Muscle of leg (tissue), 11 donors: Measurements from ENCODE around the gene SPOUT1. TPM values are rescaled to one million over a fixed set of nuclear protein-coding genes. Genes with fewer than 3 reads are reported as not detected.
"Not testable (repeated sequence)": the region's sequence is repeated elsewhere in the genome, so short reads cannot be mapped to it uniquely, and the experiment has no call there.

Source experiments
- DNase-seq: peaks from one replicate; pipeline ENCODE4 v3.0.0; 2013
- H3K27ac ChIP-seq: one replicate; pipeline ENCODE4 v1.5.1; 2013; ENCODE audit warnings: mild to moderate bottlenecking, low read length, control low read depth
- H3K27me3 ChIP-seq: one replicate; pipeline ENCODE4 v1.6.1; 2013; ENCODE audit warnings: low read length; ENCODE audit not compliant: control insufficient read depth, insufficient read depth
- H3K36me3 ChIP-seq: one replicate; pipeline ENCODE4 v1.6.1; 2013; ENCODE audit warnings: low read length; ENCODE audit not compliant: control insufficient read depth, insufficient read depth
- H3K4me1 ChIP-seq: one replicate; pipeline ENCODE4 v1.6.1; 2013; ENCODE audit warnings: low read length; ENCODE audit not compliant: control insufficient read depth, insufficient read depth
- H3K4me3 ChIP-seq: one replicate; pipeline ENCODE4 v1.5.1; 2013; ENCODE audit warnings: low read length, control low read depth
- H3K9me3 ChIP-seq: replicated peaks from 2 replicates; pipeline ENCODE4 v1.6.1; 2013; ENCODE audit warnings: low read depth, low read length; ENCODE audit not compliant: control insufficient read depth
- WGBS: methylation state at CpG from one replicate; pipeline ENCODE4 v1.1.5; 2013; ENCODE audit warnings: missing lambda C conversion rate; ENCODE audit not compliant: insufficient coverage; 5-methylcytosine and 5-hydroxymethylcytosine counted together
- polyA plus RNA-seq, 8 donors: library from polyadenylated mRNA; unstranded; fragments of 120-200 nt; gene quantifications; one replicate each; pipeline versions ENCODE4 v1.2.1 to v1.2.3, GENCODE V29; 2013; ENCODE audit warnings: inconsistent platforms in 1 of 8, low replicate concordance in 1 of 8; ENCODE audit not compliant: insufficient read length in 8 of 8, insufficient read depth in 1 of 8
- total RNA-seq: library from RNA; stranded (reverse); fragments of 120-200 nt; gene quantifications from one replicate; pipeline ENCODE4 v1.2.4, GENCODE V29; 2013

The SPOUT1 gene
- total and polyA plus RNA-seq, 9 donors, result 18.5 to 33.2 (median 25.3) TPM

DNA sequence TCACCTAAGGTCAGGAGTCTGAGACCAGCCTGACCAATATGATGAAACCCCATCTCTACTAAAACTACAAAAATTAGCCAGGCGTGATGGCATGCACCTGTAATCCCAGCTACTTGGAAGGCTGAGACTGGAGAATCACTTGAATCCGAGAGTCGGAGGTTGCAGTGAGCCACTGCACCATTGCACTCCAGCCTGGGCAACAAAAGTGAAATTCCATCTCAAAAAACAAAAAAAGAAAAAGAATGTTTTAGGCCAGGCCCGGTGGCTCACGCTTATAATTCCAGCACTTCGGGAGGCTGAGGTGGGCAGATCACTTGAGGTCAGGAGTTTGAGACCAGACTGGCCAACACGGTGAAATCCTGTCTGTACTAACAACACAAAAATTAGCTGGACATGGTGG, 28.9 kb upstream of the SPOUT1 start:
- 84% methylated on average over 3 of the region's 7 CpGs for WGBS
- H3K4me1 ChIP-seq, H3K4me3 ChIP-seq, H3K36me3 ChIP-seq, H3K27ac ChIP-seq, H3K9me3 ChIP-seq, H3K27me3 ChIP-seq: not testable (repeated sequence)
- DNase-seq, result peak; percentile 39

DNA sequence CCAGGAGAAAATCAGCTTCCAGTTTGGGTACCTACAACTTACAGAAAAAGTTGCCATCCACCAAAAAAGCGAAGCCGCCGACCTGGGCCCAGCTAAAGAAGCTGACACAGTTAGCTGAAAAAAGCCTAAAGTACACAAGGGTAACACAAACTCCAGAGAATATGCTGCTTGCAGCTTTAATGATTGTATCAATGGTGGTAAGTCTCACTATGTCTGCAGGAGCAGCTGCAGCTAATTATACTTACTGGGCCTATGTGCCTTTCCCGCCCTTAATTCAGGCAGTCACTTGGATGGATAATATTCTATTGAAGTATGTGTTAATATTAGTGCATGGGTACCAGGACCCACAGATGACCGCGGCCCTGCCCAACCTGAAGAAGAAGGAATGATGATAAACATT, 24.9 kb upstream of the SPOUT1 start:
- not testable (repeated sequence) for H3K27me3 ChIP-seq, H3K4me3 ChIP-seq, H3K36me3 ChIP-seq, DNase-seq, H3K27ac ChIP-seq, H3K9me3 ChIP-seq, H3K4me1 ChIP-seq
- no CpG with 5 or more reads among the region's 6 CpGs for WGBS

- H3K4me1 ChIP-seq, H3K27me3 ChIP-seq, H3K4me3 ChIP-seq, H3K27ac ChIP-seq, DNase-seq, H3K36me3 ChIP-seq, H3K9me3 ChIP-seq: not testable (repeated sequence)
- WGBS, result no CpG with 5 or more reads among the region's 2 CpGs
These were observed 23.1 kb upstream of the SPOUT1 start for GRCh38 chr9:128852646-128853045.

- DNase-seq, result peak; percentile 36
- H3K27me3 ChIP-seq, H3K9me3 ChIP-seq, H3K36me3 ChIP-seq, H3K4me1 ChIP-seq, H3K27ac ChIP-seq, H3K4me3 ChIP-seq: not testable (repeated sequence)
- 20% methylated on average over 1 of the region's 10 CpGs for WGBS
These were observed 22.4 kb upstream of the SPOUT1 start for GRCh38 chr9:128851779-128852600.

DNA sequence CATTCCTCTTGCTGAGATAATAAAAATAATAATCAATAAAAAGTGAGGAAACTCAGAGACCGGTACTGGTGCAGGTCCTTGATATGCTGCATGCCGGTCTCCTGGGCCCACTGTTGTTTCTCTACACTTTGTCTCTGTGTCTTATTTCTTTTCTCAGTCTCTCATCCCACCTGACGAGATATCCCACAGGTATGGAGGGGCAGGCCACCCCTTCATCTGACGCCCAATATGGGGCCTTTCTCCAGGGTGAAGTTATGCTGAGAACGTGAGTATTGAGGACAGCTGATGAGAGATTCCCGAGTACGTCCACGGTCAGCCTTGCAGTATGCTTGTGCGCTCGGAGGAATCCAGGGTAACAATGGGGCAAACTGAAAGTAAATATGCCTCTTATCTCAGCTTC, 21.4 kb upstream of the SPOUT1 start:
- H3K27me3 ChIP-seq, H3K9me3 ChIP-seq, H3K4me3 ChIP-seq, H3K27ac ChIP-seq, DNase-seq, H3K36me3 ChIP-seq, H3K4me1 ChIP-seq: not testable (repeated sequence)
- WGBS, result 100% methylated on average over 2 of the region's 10 CpGs

DNA sequence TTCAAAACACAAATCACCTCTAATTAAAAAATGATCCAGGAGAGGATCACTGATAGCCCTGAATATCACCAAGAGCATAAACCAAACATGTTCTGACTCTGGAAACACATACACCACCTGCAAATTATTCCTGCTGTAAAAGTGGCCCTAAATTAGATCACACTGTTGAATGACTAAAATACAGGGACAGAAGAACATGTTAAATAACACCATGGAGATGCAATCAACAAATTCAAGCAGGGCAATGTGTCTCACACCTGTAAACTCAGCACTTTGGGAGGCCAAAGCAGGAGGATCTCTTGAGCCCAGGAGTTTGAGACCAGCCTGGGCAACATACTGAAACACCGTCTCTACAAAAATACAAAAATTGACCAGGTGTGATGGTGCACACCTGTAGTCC, 18.2 kb upstream of the SPOUT1 start:
- Histone ChIP-seq H3K36me3 (no peaks in the 10 kb centered on the region), H3K4me3 (no peak overlapping the region), H3K9me3 (peaks cover 2% of the 10 kb centered on the region), H3K4me1 (peaks cover 13% of the 10 kb centered on the region), H3K27ac (no peak overlapping the region), H3K27me3 (no peaks in the 10 kb centered on the region)
- no CpG with 5 or more reads among the region's 1 CpG for WGBS
- no peak for DNase-seq

GRCh38 chr9:128846680-128847030, 17.1 kb upstream of the SPOUT1 start:
- 61% methylated on average over 2 of the region's 3 CpGs for WGBS
- no peaks in the 10 kb centered on the region for H3K27me3 ChIP-seq
- no peak overlapping the region for H3K27ac ChIP-seq
- peaks cover 13% of the 10 kb centered on the region for H3K4me1 ChIP-seq
- H3K36me3 ChIP-seq, result peaks cover 8% of the 10 kb centered on the region
- DNase-seq, result no peak
- H3K4me3 ChIP-seq, result no peak overlapping the region
- peaks cover 2% of the 10 kb centered on the region for H3K9me3 ChIP-seq

GRCh38 chr9:128845186-128845931, 15.8 kb upstream of the SPOUT1 start:
- Histone ChIP-seq H3K4me3 (no peak overlapping the region), H3K36me3 (peaks cover 8% of the 10 kb centered on the region), H3K9me3 (no peaks in the 10 kb centered on the region), H3K4me1 (peaks cover 13% of the 10 kb centered on the region), H3K27me3 (no peaks in the 10 kb centered on the region), H3K27ac (no peak overlapping the region)
- peak; percentile 52 for DNase-seq
- WGBS, result 51% methylated on average over 8 of the region's 13 CpGs

GRCh38 chr9:128843171-128843570, 13.6 kb upstream of the SPOUT1 start:
- not testable (repeated sequence) for H3K27me3 ChIP-seq, H3K27ac ChIP-seq, DNase-seq, H3K9me3 ChIP-seq, H3K4me3 ChIP-seq, H3K36me3 ChIP-seq
- peaks cover 14% of the 10 kb centered on the region for H3K4me1 ChIP-seq
- WGBS, result 98% methylated on average over 4 of the region's 7 CpGs

- Histone ChIP-seq H3K9me3 (no peaks in the 10 kb centered on the region), H3K36me3 (peaks cover 8% of the 10 kb centered on the region), H3K4me3 (no peak overlapping the region), H3K4me1 (peaks cover 16% of the 10 kb centered on the region), H3K27me3 (no peaks in the 10 kb centered on the region), H3K27ac (no peak overlapping the region)
- 90% methylated on average over 10 of the region's 12 CpGs for WGBS
- DNase-seq, result no peak
These were observed 12.3 kb upstream of the SPOUT1 start for GRCh38 chr9:128841694-128842492.
